GM23338 (cell line): ENCODE measurements around the gene ETNK1.

Experiments
- EZH2 ChIP-seq: fragments of 200-600 bp; sonication (generic); IDR thresholded peaks from one replicate; pipeline ENCODE4 v1.8.0; 2017; ENCODE audit warnings: antibody characterized with exemption, mild to moderate bottlenecking, low read depth; ENCODE audit not compliant: unreplicated experiment
- POLR2AphosphoS5 ChIP-seq: IDR thresholded peaks from 2 replicates; pipeline ENCODE4 v1.6.1; 2016; ENCODE audit warnings: antibody characterized with exemption, low read depth

DNA sequence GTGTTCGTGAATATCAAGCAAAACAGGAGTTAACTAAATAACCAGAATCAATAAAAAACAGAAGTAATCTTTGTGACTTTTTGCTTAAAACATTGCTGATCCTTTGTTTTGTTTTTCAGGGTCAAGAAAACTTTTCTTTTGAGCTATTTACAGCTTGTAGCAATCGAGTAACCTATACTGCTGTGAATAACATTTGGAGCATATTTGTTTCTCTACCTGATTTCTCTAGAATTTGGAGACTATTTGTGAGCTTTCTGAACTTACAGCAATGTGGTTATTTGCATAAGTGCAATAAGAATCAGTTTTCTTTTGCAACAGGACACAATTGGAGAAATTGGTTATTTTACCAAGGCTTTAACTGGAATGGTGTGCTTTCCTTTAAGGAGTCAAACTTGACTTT is 7.3 kb upstream of the ETNK1 start:
- TF ChIP-seq POLR2AphosphoS5, result no peak
- TF ChIP-seq EZH2, result no peak
